ENCODE measurements around the gene ULK2.
"Not testable (repeated sequence)": the region's sequence is repeated elsewhere in the genome, so short reads cannot be mapped to it uniquely, and the experiment has no call there.

Gene ULK2

DNA sequence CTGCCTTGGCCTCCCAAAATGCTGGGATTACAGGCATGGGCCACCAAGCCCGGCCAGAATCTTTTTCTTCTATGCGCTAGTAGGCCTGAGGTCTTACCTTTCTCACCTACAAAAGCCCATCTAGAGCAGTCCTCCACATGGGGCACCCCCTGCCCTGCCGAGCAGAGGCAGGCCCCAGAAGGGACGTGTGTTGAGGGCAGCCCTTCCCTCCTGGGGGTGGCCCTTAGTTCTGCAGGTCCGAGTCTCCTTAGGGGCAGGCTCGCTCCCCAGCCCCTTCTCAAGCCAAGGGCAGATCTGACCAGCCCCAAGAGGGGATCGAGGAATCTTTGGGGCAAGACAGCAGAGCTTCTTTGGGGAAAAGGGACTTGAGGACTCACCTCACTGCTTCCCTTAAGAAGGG is 101.7 kb downstream of the ULK2 start:
- DNase-seq = no peak

DNA sequence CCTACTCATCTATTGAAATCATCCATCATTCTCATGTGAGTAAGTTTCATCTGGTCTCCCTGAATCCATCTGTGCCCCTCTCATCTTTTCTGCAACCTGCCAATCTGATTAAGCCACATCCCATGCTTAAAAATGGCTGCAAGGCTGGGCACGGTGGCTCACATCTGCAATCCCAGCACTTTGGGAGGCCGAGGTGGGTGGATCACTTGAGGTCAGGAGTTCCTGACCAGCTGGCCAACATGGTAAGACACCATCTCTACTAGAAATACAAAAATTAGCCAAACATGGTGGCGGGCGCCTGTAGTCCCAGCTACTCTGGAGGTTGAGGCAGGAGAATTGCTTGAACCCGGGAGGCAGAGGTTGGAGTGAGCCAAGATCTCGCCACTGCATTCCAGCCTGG is 103.7 kb downstream of the ULK2 start:
- DNase-seq = not testable (repeated sequence)

GRCh38 chr17:19763416-19763815 is 104.3 kb downstream of the ULK2 start:
- DNase-seq = no peak

- no peak for DNase-seq
These were observed 105.2 kb downstream of the ULK2 start for GRCh38 chr17:19762515-19762961.

- DNase-seq = no peak
These were observed 107.0 kb downstream of the ULK2 start for GRCh38 chr17:19760746-19761145.

GRCh38 chr17:19759568-19760549 is 107.9 kb downstream of the ULK2 start:
- DNase-seq = no peak

DNA sequence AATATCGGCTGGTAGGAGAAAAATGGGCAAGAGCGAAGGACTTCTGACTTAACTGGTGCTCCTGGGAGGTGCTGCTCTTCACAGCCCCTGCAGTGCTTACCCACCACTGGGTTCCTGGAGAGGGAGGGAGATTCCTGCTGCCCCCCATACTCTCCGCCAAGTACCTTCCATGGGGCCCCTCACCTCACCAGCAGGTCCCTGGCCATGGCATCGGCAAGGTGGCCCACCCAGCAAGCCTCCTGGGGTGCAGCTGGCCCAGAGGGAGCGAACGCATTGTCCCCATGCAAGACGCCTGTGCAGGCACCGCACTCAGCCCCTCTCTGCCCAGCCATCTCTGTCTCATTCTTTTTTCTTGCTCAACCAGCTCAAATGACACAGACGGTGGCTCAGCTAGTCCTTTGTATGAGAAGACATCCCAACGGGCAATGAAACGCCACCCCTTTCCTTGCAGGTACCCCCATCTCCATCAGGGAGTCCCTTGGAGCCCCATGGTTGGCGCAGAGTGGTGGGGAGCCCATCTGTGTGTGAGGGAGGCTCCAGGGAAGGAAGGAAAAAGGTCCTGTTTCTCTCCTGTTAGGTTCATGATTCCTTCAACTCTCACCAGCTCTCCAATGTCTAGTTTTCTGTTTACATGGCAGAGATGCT is 110.1 kb downstream of the ULK2 start:
- DNase-seq = no peak

DNA sequence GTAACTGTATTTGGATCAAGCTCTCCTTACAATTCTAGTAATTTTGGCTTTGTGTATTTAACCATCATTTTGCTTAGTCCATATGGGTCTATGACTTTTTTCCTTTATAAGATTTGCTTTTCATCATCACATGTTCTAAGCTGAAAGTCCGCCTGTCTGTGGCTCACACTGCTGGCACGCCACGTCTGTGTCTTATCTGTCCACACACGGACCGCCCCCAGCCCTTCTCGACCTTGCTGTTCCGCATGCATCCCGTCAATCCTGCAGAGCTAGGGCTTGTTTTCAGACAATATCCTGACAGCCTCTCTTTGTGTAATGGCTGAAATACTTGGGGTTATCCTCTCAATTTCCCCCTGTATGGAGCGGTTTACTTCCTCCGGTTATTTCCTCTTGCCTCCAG is 111.2 kb downstream of the ULK2 start:
- no peak for DNase-seq

- DNase-seq = no peak
These were observed 111.8 kb downstream of the ULK2 start for GRCh38 chr17:19755821-19756510.

GRCh38 chr17:19755392-19755791 is 112.3 kb downstream of the ULK2 start:
- no peak for DNase-seq

DNA sequence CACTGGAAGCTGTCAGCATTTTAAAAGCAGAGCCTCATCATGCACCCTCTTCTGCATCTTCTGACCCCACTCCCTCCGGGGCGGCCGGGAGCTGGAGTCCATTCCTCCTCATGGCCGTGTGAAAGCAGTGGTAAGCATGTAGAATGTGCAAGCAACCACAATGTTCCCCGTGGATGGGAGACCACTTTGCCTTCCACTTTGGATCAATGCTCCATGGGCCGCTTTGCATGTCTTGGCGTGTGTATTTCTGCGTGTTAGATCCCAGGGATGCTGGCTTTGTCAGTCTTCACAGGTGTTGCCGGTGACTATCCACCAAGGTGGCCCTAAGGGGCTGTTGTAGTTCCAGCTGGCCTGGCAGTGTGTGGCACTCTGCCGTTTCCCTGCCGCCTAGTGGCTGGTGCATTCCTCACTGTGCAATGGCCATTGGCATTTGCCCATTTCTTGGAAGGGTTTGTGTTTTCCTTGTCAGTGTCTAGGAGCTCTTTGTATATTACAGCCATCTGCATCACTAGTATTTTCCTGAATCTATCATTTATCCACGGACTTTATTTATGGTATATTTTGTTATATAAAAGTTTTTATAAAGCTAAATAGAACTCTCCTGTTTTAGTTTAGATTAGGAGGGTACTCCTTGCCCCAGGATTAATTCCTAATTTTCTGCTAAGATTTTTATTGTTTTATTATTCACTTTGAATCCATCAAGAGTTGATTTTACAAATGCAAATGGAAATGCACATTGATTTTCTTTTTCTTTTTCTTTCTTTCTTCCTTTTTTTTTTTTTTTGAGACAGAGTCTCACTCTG is 113.9 kb downstream of the ULK2 start:
- no peak for DNase-seq

DNA sequence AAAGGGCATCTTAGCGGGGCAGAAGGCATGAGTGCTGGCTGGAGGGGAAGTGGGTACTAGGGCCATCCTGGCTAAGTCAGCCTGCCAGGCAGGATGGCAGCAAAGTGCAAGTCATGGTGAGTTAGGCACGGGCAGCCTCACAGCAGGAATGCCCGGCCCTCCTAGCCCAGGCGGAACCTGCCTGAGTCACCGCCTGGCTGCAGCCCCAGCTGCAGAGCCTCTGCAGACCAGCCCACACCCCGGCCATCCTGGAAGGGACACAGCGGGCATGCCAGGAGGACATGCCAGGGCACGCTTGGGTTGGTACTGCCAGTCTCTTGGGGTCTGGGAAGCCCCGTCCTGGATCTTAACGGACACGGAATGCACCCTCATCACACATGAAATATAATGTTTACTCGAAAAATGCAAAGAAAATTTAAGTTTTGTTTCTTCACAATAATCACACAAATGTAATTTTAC is 114.7 kb downstream of the ULK2 start:
- no peak for DNase-seq

- no peak for DNase-seq
These were observed 115.3 kb downstream of the ULK2 start for GRCh38 chr17:19752216-19753050.

DNA sequence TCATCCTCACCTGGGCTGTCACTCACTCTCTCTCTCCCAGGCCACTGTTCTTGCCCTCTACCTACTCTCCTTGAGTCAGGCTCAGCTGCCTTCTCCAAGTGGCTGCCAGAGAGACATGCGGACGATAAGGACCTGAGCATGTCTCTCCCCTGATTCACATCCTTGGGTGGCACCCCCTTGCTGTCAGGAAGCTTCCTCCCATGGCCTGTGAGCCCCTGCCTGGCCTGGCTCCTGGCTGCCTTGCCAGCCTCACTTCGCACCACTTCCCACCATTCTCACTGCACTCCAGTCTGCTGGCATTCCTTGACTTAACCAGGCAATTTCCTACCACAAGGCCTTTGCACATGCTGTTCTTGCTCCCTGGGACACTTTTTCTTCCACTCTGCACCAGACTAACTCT is 116.9 kb downstream of the ULK2 start:
- DNase-seq = no peak

DNA sequence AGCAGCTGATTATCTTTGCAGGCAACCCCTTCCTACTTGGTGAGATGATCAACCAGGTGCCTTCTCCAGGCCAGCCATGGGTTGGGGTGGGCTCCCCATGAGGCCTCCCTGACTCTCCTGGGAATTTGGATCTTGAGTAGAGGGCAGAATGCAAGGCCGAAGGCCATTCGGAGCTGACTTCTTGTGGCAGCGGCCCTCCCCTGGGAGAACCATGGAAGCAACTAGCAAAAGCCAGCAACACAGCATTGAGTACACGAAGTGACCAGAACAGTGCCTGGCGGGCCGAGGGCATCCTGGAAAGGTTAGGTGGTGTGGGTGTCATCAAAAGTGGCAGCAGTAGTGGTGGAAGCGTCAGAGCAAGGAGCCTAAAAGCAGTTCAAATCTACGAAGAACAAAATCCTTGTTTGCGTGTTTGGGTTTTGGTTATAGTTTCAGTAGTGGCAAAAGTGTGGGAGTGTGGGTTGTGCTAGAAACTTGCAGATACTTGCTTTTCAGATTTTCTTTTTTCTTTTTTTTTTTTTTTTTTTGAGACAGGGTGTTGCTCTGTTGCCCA is 117.6 kb downstream of the ULK2 start:
- no peak for DNase-seq

GRCh38 chr17:19748807-19749193 is 118.9 kb downstream of the ULK2 start:
- no peak for DNase-seq

DNA sequence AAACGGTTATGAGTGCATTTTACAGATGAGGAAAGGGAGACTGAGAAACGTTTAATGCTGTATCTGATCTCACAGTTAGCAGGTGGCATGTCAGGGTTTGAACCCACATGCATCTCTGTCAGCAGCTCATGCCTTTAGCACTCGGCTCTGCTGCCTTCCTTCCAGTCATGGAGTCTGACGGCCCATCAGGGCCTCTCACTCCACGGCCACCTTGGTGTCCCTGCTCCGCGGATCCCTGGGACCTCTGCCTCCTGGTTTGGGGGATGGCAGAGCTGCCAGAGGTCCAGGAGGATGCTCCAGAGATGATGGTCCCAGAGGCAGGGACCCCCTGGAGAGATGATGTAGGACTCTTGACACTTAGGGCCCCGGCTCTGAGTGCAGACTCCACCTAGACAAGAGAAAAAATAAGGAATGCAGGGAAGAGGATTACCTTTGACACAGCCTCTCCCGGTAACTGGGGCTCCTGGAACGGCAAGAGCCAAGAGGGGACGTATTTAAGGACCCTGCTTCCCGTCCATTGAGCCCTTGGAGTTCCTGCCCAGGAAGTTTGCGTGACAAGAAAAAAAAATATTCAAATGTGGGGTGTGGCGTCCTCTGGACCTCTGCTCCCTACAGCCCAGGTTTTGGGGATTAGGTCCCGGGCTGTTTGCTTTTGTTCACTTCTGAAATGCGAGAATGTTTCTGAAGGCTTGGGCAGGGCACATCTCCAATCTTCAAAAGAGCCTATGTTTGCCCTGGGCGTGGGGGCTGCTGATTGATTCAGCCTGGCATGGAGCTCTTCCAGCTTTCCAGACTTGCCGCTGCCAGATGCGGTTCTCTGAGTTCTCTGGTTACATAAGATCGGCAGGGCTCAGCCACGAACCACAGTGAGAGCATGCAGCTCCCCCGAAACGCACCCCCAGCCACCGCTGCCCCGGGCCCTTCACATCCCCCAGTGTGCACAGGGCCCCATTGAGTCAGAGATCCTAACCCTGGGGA is 119.6 kb downstream of the ULK2 start, which contains the start of gene ALDH3A1:
Gene ALDH3A1 (minus strand): TSS at position 470 of the 978 bp plus-strand sequence. CDS start 3,169 bp downstream, outside the sequence.
- DNase-seq = no peak

DNA sequence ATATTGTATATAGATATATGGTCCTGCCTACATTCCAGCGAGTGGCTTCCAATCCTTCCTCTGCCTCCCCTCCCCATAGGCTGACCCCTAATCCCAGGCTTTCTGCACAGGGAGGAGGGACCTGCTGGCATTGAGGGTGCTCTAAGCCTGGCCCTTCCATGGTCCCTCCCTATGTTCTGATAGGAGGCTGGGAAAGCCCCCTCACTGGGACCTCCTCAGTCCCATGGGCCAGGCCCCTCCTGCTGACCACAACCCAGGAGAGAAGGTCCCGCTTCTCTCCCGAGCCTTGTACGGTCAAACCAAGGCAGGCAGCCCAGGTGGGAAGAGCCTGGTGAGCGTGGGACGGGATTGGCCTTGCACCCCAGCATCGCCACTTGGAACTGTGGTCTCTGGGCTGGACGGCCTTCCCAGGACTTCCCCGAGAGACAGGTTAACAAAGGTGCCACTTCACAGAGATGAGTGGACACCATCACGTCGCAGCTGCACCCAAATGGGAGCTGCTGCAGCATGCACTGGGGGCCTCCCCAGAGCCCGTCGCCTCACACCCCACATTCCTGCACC is 120.5 kb downstream of the ULK2 start:
- DNase-seq = no peak

DNA sequence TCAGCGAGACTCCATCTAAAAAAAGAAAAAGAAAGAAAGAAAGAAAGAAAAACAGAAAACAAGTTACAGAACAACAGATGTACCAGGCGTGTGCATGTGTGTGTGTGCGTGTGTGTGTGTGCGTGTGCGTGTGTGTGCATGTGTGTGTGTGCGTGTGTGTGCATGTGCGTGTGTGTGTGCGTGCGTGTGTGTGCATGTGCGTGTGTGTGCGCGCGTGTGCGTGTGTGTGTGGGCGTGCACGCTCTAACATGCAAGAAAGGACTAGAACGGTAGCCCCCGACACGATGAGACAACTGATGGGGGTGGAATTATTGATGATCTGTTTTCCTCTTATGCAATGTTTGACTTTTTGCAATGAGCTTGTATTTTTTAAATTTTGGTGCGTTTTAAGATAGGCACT is 121.2 kb downstream of the ULK2 start:
- no peak for DNase-seq
